Heart left ventricle (tissue), 16 donors: Measurements from ENCODE around the gene CNST. TPM values are rescaled to one million over a fixed set of nuclear protein-coding genes. Genes with fewer than 3 reads are reported as not detected.
"Not testable (repeated sequence)": the region's sequence is repeated elsewhere in the genome, so short reads cannot be mapped to it uniquely, and the experiment has no call there.

Experiments used
- ATAC-seq, 4 donors: fragments of 200-7000 bp; cut with Tn5 transposase; one replicate each; pipeline ENCODE4 v1.9.1; 2020 to 2022; ENCODE audit warnings: moderate library complexity in 4 of 4, mild to moderate bottlenecking in 3 of 4, moderate number of reproducible peaks in 1 of 4
- DNase-seq, 5 donors: peaks; one replicate each; pipeline ENCODE4 v3.0.0-alpha.2; 2020
- H3K27ac ChIP-seq, 12 donors: fragments of 200-600 bp; sonication (generic) in 4 of 12; one replicate each; pipeline versions ENCODE4 v1.5.0 to v1.8.0; 2016 to 2022; ENCODE audit warnings: mild to moderate bottlenecking in 2 of 12
- H3K27me3 ChIP-seq, 9 donors: fragments of 200-600 bp; sonication (generic) in 2 of 9; one replicate each; pipeline versions ENCODE4 v1.5.1 to v1.8.0; 2016 to 2022; ENCODE audit warnings: mild to moderate bottlenecking in 3 of 9
- H3K36me3 ChIP-seq, 9 donors: fragments of 200-600 bp; sonication (generic) in 2 of 9; one replicate each; pipeline versions ENCODE4 v1.5.0 to v1.8.0; 2018 to 2022; ENCODE audit warnings: mild to moderate bottlenecking in 2 of 9
- H3K4me1 ChIP-seq, 12 donors: fragments of 200-600 bp; sonication (generic) in 4 of 12; one replicate each; pipeline versions ENCODE4 v1.5.0 to v1.8.0; 2016 to 2022; ENCODE audit warnings: mild to moderate bottlenecking in 3 of 12
- H3K4me3 ChIP-seq, 12 donors: fragments of 200-600 bp; sonication (generic) in 4 of 12; one replicate each; pipeline versions ENCODE4 v1.5.0 to v1.8.0; 2017 to 2022; ENCODE audit warnings: mild to moderate bottlenecking in 9 of 12, moderate library complexity in 4 of 12
- H3K9me3 ChIP-seq, 12 donors: fragments of 200-600 bp; sonication (generic) in 4 of 12; one replicate each; pipeline versions ENCODE4 v1.5.0 to v1.8.0; 2016 to 2022; ENCODE audit warnings: mild to moderate bottlenecking in 1 of 12
- POLR2A ChIP-seq, 2 donors: fragments of 450-650 bp; IDR thresholded peaks; one replicate each; pipeline ENCODE4 v1.6.1; 2017; ENCODE audit warnings: antibody characterized with exemption in 2 of 2, mild to moderate bottlenecking in 2 of 2, moderate library complexity in 2 of 2
- WGBS, 4 donors: extraction: QIAGEN DNeasy Blood & Tissue Kit in 2 of 4; methylation state at CpG; one replicate each; pipeline versions ENCODE4 v1.1.5 to v1.1.7; 2013 to 2018; 5-methylcytosine and 5-hydroxymethylcytosine counted together
- intact Hi-C, 10 donors: fragments of 100-400 bp; cut with DNase I; formaldehyde crosslinking; loops; one replicate each; pipeline versions ENCODE4 v1.11.1 to v1.14.2; 2022
- polyA plus RNA-seq, 2 donors: library from polyadenylated mRNA; stranded (reverse); fragments of 200-250 nt; gene quantifications; one replicate each; pipeline ENCODE4 v1.2.3, GENCODE V29; 2013
- total RNA-seq, 9 donors: library from RNA; depleted of rRNA in 2 of 9; stranded (reverse); fragments of >200 nt in 2 of 9; fragmentation: NEBNext Ultra II Directional in 3 of 9; extraction: Animal tissue kit (Norgen Biotek cat#: 25700) in 3 of 9; gene quantifications; one replicate each; pipeline versions ENCODE4 v1.1.0 to v1.2.4, GENCODE V29; 2016 to 2023
- TF ChIP-seq, protein P1 (sequence below), 12 donors: fragments of 200-600 bp; sonication (generic) in 4 of 12; IDR thresholded peaks; one replicate each; pipeline versions ENCODE4 v1.5.0 to v1.8.0; 2018 to 2022; ENCODE audit warnings: antibody characterized with exemption in 12 of 12, mild to moderate bottlenecking in 5 of 12
- donor health status: ischemic (EF 13 %, LVEDD 7.1; RV severe dilation, severe dysfunction).
- donor health status: healthy with polysubstance abuse.
- donor health status: DM: no; HTN: yes; CAD: no.
- donor health status: DM: no; HTN: no; CAD: no.
- donor health status: ischemic (EF 25% LVEDD 6.9; RV normal size, moderate dysfunction).
- donor health status: ischemic (EF 25% LVEDD 5.7; RV mildly dilated, moderate dysfunction).
- donor health status: healthy.
- donor health status: DM: yes; HTN: yes; CAD: no.
- donor health status: ischemic (EF 35%, LVEDD 5.7; RV mildly dilated, moderate dysfunction).
- donor health status: nonischemic (EF 11% LVEDD 7.7; RV severe dilation, severe dysfunction).
- donor health status: DM: yes; HTN: yes; CAD: no.
- donor health status: PGD.
- donor health status: ischemic (EF 29% LVEDD 5.4; RV normal size, mild dysfunction).
- donor health status: nonischemic (EF 23%, LVEDD 6.1; RV moderate dilation, normal function).

Gene CNST
- total and polyA plus RNA-seq, 11 donors: 3.9 to 23.9 (median 17.6) TPM

DNA sequence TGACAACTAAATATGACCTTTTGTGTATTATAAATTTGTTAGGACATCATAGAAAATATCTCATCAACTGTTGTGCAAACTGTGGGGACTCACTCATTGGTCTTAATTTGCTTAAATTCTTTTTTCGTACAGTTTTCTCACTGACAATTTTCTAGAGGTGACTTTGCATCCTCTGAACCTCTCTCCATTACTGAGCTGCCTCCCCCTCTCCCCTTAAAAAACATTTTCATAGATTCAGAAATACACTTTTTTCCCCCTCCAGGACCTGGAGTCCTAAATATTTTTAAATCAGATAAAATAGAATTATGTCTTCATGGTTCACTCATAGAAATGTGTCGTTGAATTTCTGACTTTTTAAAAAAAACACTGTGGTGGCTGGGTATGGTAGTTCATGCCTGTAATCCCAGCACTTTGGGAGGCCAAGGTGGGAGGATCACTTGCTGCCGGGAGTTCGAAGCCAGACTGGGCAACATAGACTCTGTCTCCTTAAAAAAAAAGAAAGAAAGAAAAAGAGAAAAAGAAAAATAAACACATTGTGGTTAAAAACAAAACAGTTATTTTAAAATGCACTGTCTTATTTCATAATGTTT is 1.5 kb downstream of the CNST start:
- Histone ChIP-seq H3K9me3 (no peaks in the 10 kb centered on the region), H3K27ac (peak overlapping the region; percentile 90 to 98 (median 96)), H3K4me3 (peak overlapping the region in 10 of 12 donors; percentile 65 to 99 (median 93)), H3K4me1 (peaks cover 15 to 70% (median 60%) of the 10 kb centered on the region in 12 donors), H3K36me3 (peaks cover 0 to 15% (median 11%) of the 10 kb centered on the region in 9 donors), H3K27me3 (no peaks in the 10 kb centered on the region)
- 58 to 63% (median 60%) methylated on average over 4 of the region's 4 CpGs for whole genome bisulfite sequencing, 4 donors
- intact Hi-C loops: loop anchor here (2.0 to 10.0 kb wide), 11 partner anchors 35 to 130 kb away; partner anchors contain the start of gene SMYD3 (in 1 of the 10)
- no peak for DNase-seq
- no peak for TF ChIP-seq POLR2A (IDR thresholded peaks at IDR 0.05)
- TF ChIP-seq, protein P1, sequence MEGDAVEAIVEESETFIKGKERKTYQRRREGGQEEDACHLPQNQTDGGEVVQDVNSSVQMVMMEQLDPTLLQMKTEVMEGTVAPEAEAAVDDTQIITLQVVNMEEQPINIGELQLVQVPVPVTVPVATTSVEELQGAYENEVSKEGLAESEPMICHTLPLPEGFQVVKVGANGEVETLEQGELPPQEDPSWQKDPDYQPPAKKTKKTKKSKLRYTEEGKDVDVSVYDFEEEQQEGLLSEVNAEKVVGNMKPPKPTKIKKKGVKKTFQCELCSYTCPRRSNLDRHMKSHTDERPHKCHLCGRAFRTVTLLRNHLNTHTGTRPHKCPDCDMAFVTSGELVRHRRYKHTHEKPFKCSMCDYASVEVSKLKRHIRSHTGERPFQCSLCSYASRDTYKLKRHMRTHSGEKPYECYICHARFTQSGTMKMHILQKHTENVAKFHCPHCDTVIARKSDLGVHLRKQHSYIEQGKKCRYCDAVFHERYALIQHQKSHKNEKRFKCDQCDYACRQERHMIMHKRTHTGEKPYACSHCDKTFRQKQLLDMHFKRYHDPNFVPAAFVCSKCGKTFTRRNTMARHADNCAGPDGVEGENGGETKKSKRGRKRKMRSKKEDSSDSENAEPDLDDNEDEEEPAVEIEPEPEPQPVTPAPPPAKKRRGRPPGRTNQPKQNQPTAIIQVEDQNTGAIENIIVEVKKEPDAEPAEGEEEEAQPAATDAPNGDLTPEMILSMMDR (IDR thresholded peaks at IDR 0.05): no peak
- no peak for ATAC-seq

DNA sequence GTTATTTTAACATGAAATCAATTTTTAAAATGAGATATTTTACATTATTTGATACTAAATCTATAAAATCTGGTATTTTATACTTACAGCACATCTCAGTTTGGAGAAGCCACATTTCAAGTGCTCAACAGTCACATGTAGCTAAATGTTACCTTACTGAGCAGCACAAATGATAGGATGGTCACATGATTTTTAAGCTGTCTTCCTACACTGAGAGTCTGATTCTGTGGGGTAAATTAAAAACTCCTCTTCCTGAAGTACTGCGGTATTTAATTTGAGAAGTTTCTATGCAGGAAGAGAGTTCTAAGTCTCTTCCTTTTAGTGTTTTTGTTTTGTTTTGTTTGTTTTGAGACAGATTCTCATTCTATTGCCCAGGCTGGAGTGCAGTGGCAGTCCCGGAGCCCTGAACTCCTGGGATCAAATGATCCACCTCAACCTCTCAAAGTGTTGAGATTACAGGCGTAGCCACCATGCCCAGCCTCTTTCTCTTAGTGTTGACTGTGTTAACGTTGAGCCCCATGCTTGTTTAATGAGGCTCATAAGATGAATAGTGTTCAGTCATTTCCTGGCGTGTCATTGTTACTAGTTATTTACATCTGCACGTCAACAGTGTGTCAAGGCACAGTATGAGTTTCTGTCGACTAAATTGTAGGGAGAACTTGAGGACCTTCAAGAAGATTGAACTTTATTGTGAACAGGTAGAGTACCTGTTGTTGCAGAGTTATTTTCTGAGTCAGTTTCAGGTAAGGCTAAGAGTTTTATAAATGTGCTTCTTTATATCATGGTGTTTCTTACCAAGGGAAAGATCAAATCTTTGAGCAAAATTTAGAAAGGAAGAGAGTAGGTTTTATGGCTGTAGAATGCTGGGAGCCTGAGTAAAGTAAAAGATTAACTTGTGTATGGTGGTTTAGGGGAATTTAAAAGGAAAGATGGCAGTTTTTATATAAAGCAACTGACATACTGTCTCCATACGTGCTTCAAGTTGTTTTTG is 3.3 kb downstream of the CNST start:
- intact Hi-C loops: loop anchor here (5.0 to 10.0 kb wide), 9 partner anchors 33 to 128 kb away; partner anchors contain the start of gene SMYD3 (in 1 of the 10)
- H3K4me3 ChIP-seq: peak overlapping the region in 2 of 12 donors; percentile 10 to 33

DNA sequence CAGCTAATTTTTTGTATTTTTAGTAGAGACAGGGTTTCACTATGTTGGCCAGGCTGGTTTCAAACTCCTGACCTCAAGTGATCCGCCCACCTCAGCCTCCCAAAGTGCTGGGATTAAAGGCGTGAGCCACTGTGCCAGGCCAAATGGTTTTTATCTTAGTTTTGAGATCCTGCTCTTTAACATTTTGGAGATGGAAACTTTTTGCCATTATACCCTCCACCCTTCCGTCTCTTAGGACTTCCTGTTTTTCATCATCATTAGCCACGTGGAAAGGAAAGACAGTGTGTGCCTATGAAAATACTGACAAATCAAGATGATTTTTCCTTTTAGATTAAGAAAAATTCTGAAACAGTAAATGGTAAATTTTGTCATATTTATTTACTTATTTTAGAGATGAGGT is 5.1 kb downstream of the CNST start:
- not testable (repeated sequence) for H3K27me3 ChIP-seq, H3K9me3 ChIP-seq, DNase-seq, H3K36me3 ChIP-seq
- intact Hi-C loops: loop anchor here in 3 of 10 donors (5.0 to 10.0 kb wide), 2 partner anchors 36 to 53 kb away; no protein-coding TSS in a partner anchor
- WGBS, 4 donors: 60 to 63% (median 61%) methylated on average over 4 of the region's 4 CpGs
- H3K4me3 ChIP-seq: peak overlapping the region in 1 of 12 donors; percentile 21
- peak in 3 of 4 donors; percentile 25 to 47 (median 27) for ATAC-seq
- H3K4me1 ChIP-seq: peaks cover 12 to 66% (median 47%) of the 10 kb centered on the region in 12 donors
- H3K27ac ChIP-seq: peak overlapping the region; percentile 59 to 98 (median 69)

More for the DNA sequence above, 3.3 kb downstream of the CNST start:
- DNase-seq (no peak), ATAC-seq (no peak)
- no peaks in the 10 kb centered on the region for H3K9me3 ChIP-seq
- H3K27me3 ChIP-seq: no peaks in the 10 kb centered on the region
- H3K36me3 ChIP-seq: no peaks in the 10 kb centered on the region
- H3K4me1 ChIP-seq: peaks cover 15 to 78% (median 57%) of the 10 kb centered on the region in 12 donors
- H3K27ac ChIP-seq: peak overlapping the region in 11 of 12 donors; percentile 8 to 98 (median 69)
- TF ChIP-seq, protein P1 (IDR thresholded peaks at IDR 0.05): no peak
- TF ChIP-seq POLR2A (IDR thresholded peaks at IDR 0.05): no peak
- WGBS, 4 donors: 43 to 61% (median 54%) methylated on average over 8 of the region's 8 CpGs

DNA sequence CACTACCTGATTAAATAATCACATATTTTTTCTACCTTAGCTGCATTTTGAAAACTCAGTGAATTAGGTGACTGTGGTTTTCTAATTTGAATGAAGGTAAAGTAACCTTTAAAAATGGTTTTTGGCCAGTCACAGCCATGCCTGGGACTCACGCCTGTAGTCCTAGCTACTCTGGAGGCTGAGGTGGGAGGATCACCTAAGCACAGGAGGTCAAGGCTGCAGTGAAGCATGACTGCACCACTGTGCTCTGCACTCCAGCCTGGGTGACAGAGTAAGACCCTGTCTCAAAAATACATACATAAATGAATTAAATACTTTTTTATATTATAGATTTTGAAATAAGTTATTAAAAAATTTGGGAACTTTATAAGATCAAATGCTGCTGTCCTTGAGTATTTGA is 5.7 kb downstream of the CNST start:
- Histone ChIP-seq H3K27ac (peak overlapping the region in 11 of 12 donors; percentile 59 to 98 (median 70)), H3K4me1 (peaks cover 12 to 70% (median 49%) of the 10 kb centered on the region in 12 donors), H3K4me3 (no peak overlapping the region), H3K36me3 (no peaks in the 10 kb centered on the region), H3K27me3 (no peaks in the 10 kb centered on the region), H3K9me3 (no peaks in the 10 kb centered on the region)
- DNase-seq: no peak
- intact Hi-C loops: loop anchor here in 3 of 10 donors (5.0 to 10.0 kb wide), 2 partner anchors 35 to 53 kb away; no protein-coding TSS in a partner anchor
- WGBS, 4 donors: 95 to 100% (median 98%) methylated on average over 1 of the region's 1 CpG
- TF ChIP-seq, protein P1 (IDR thresholded peaks at IDR 0.05): no peak
- no peak for TF ChIP-seq POLR2A (IDR thresholded peaks at IDR 0.05)
- ATAC-seq: no peak
